Trophoblast cell (in vitro differentiated cells and primary cell): ENCODE measurements around the gene PRKCE.
A peak's percentile ranks its signal among the peaks of the same experiment; 100 is the strongest.

Experiments used
- DNase-seq, 2 donors: peaks; one replicate each; pipeline ENCODE4 v3.0.0-alpha.2; 2016
- H2AFZ ChIP-seq: 2 replicates; pipeline ENCODE4 v1.6.1; 2013; ENCODE audit warnings: low read length, moderate library complexity, mild to moderate bottlenecking; ENCODE audit not compliant: insufficient read depth, poor library complexity
- H2AK5ac ChIP-seq: 2 replicates; pipeline ENCODE4 v1.6.1; 2013; ENCODE audit warnings: mild to moderate bottlenecking, low read length
- H2BK120ac ChIP-seq: 2 replicates; pipeline ENCODE4 v1.6.1; 2013; ENCODE audit warnings: low read length, mild to moderate bottlenecking, moderate library complexity; ENCODE audit not compliant: insufficient read depth, poor library complexity
- H2BK12ac ChIP-seq: 2 replicates; pipeline ENCODE4 v1.6.1; 2013; ENCODE audit warnings: mild to moderate bottlenecking, low read length, moderate library complexity
- H2BK5ac ChIP-seq: 2 replicates; pipeline ENCODE4 v1.6.1; 2013; ENCODE audit warnings: low read length, low read depth, moderate library complexity, mild to moderate bottlenecking; ENCODE audit not compliant: poor library complexity
- H3K14ac ChIP-seq: 2 replicates; pipeline ENCODE4 v1.6.1; 2013; ENCODE audit warnings: mild to moderate bottlenecking, low read length
- H3K18ac ChIP-seq: 2 replicates; pipeline ENCODE4 v1.6.1; 2013; ENCODE audit warnings: mild to moderate bottlenecking, low read length
- H3K23ac ChIP-seq: 2 replicates; pipeline ENCODE4 v1.6.1; 2013; ENCODE audit warnings: low read length
- H3K27ac ChIP-seq: 2 replicates; pipeline ENCODE4 v1.5.1; 2013; ENCODE audit warnings: low read depth, mild to moderate bottlenecking, inconsistent platforms, low read length, moderate library complexity
- H3K27me3 ChIP-seq: 2 replicates; pipeline ENCODE4 v1.6.1; 2013; ENCODE audit warnings: inconsistent platforms, mild to moderate bottlenecking, low read length, moderate library complexity; ENCODE audit not compliant: insufficient read depth
- H3K36me3 ChIP-seq, 2 experiments: 1 replicate in 1 of 2; 2 replicates in 1 of 2; pipeline ENCODE4 v1.6.1; 2013; ENCODE audit warnings: low read length in 2 of 2, mild to moderate bottlenecking in 2 of 2, moderate library complexity in 1 of 2; ENCODE audit not compliant: insufficient read depth in 2 of 2, control insufficient read depth in 1 of 2
- H3K4ac ChIP-seq: 2 replicates; pipeline ENCODE4 v1.6.1; 2013; ENCODE audit warnings: low read depth, mild to moderate bottlenecking, low read length, moderate library complexity
- H3K4me1 ChIP-seq, 2 experiments: 1 replicate in 1 of 2; 2 replicates in 1 of 2; pipeline ENCODE4 v1.6.1; 2013; ENCODE audit warnings: low read length in 2 of 2, mild to moderate bottlenecking in 2 of 2, moderate library complexity in 1 of 2; ENCODE audit not compliant: insufficient read depth in 2 of 2, control insufficient read depth in 1 of 2
- H3K4me2 ChIP-seq: 2 replicates; pipeline ENCODE4 v1.6.1; 2013; ENCODE audit warnings: inconsistent platforms, mild to moderate bottlenecking, low read length, moderate library complexity
- H3K4me3 ChIP-seq: 2 replicates; pipeline ENCODE4 v1.5.1; 2013; ENCODE audit warnings: mild to moderate bottlenecking, low read depth, low read length, inconsistent platforms
- H3K79me1 ChIP-seq: one replicate; pipeline ENCODE4 v1.6.1; 2013; ENCODE audit warnings: low read length
- H3K79me2 ChIP-seq: 2 replicates; pipeline ENCODE4 v1.6.1; 2013; ENCODE audit warnings: low read length, mild to moderate bottlenecking; ENCODE audit not compliant: control insufficient read depth, insufficient read depth, poor library complexity
- H3K9ac ChIP-seq: 2 replicates; pipeline ENCODE4 v1.6.1; 2013; ENCODE audit warnings: mild to moderate bottlenecking, low read length
- H3K9me3 ChIP-seq: 2 replicates; pipeline ENCODE4 v1.6.1; 2013; ENCODE audit warnings: low read depth, mild to moderate bottlenecking, control low read depth, inconsistent platforms, low read length; ENCODE audit not compliant: insufficient read depth
- H4K12ac ChIP-seq: 2 replicates; pipeline ENCODE4 v1.6.1; 2013; ENCODE audit warnings: low read depth, mild to moderate bottlenecking, low read length, moderate library complexity
- H4K8ac ChIP-seq: 2 replicates; pipeline ENCODE4 v1.6.1; 2013; ENCODE audit warnings: low read depth, mild to moderate bottlenecking, low read length, moderate library complexity
- H4K91ac ChIP-seq: one replicate; pipeline ENCODE4 v1.6.1; 2013; ENCODE audit warnings: low read depth, mild to moderate bottlenecking, low read length, moderate library complexity
- WGBS: extraction: QIAGEN DNeasy Blood & Tissue Kit; methylation state at CpG from one replicate; pipeline ENCODE4 v1.1.7; 2013; ENCODE audit warnings: missing lambda C conversion rate; ENCODE audit not compliant: insufficient read length, insufficient coverage; ENCODE audit errors: extremely low coverage; 5-methylcytosine and 5-hydroxymethylcytosine counted together

The PRKCE gene

GRCh38 chr2:45919711-45920111 lies 268.2 kb downstream of the PRKCE start:
- H3K79me1 ChIP-seq, result no peaks in the 10 kb centered on the region
- H3K4me2 ChIP-seq, result no peak overlapping the region
- no peaks in the 10 kb centered on the region for H3K27me3 ChIP-seq
- H3K4me3 ChIP-seq, result no peak overlapping the region
- H2BK12ac ChIP-seq, result no peak overlapping the region
- no peak overlapping the region for H4K8ac ChIP-seq
- DNase-seq, result no peak
- H2AK5ac ChIP-seq, result no peak overlapping the region
- H3K36me3 ChIP-seq, result no peaks in the 10 kb centered on the region
- no peak overlapping the region for H3K9ac ChIP-seq
- H4K12ac ChIP-seq, result no peak overlapping the region
- no peak overlapping the region for H3K27ac ChIP-seq
- WGBS, result no CpG with 5 or more reads among the region's 3 CpGs
- H2BK120ac ChIP-seq, result no peak overlapping the region
- no peak overlapping the region for H3K14ac ChIP-seq
- no peak overlapping the region for H3K23ac ChIP-seq
- no peak overlapping the region for H3K18ac ChIP-seq
- no peak overlapping the region for H2BK5ac ChIP-seq
- H2AFZ ChIP-seq, result no peak overlapping the region
- no peak overlapping the region for H4K91ac ChIP-seq
- no peaks in the 10 kb centered on the region for H3K9me3 ChIP-seq
- no peak overlapping the region for H3K4ac ChIP-seq
- H3K4me1 ChIP-seq, result peaks cover 12 to 17% of the 10 kb centered on the region in 2 experiments
- no peaks in the 10 kb centered on the region for H3K79me2 ChIP-seq

DNA sequence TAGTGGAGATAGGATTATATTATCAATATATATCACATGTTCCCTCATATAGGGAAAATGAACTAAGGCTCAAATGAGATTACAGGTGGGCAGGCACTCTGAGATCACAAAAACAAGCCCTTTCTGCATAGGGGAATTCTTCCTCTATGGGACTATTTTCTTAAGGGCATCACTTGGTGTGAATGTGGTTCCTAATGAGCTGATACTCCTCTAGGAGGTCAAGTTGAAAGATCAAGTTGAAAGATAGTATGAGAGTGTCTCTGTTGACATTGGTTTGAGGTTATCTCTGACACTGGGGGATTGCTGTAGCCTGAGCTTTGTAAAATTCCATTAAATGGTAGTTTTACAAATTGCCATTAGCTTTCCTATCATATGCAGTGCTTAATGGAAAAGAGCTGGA lies 270.4 kb downstream of the PRKCE start:
- no peak for DNase-seq
- no peak overlapping the region for H3K27ac ChIP-seq
- no peaks in the 10 kb centered on the region for H3K9me3 ChIP-seq
- no peak overlapping the region for H2AFZ ChIP-seq
- no peak overlapping the region for H2BK120ac ChIP-seq
- no peak overlapping the region for H3K4ac ChIP-seq
- no peaks in the 10 kb centered on the region for H3K36me3 ChIP-seq
- H2BK12ac ChIP-seq, result no peak overlapping the region
- H4K12ac ChIP-seq, result no peak overlapping the region
- H3K4me1 ChIP-seq, result peaks cover 15 to 17% of the 10 kb centered on the region in 2 experiments
- no peaks in the 10 kb centered on the region for H3K79me2 ChIP-seq
- H3K4me2 ChIP-seq, result no peak overlapping the region
- H2BK5ac ChIP-seq, result no peak overlapping the region
- H3K79me1 ChIP-seq, result no peaks in the 10 kb centered on the region
- H2AK5ac ChIP-seq, result no peak overlapping the region
- H3K4me3 ChIP-seq, result no peak overlapping the region
- no peak overlapping the region for H3K14ac ChIP-seq
- H3K23ac ChIP-seq, result no peak overlapping the region
- H4K8ac ChIP-seq, result no peak overlapping the region
- no peak overlapping the region for H3K9ac ChIP-seq
- no peak overlapping the region for H4K91ac ChIP-seq
- H3K27me3 ChIP-seq, result no peaks in the 10 kb centered on the region
- H3K18ac ChIP-seq, result no peak overlapping the region

DNA sequence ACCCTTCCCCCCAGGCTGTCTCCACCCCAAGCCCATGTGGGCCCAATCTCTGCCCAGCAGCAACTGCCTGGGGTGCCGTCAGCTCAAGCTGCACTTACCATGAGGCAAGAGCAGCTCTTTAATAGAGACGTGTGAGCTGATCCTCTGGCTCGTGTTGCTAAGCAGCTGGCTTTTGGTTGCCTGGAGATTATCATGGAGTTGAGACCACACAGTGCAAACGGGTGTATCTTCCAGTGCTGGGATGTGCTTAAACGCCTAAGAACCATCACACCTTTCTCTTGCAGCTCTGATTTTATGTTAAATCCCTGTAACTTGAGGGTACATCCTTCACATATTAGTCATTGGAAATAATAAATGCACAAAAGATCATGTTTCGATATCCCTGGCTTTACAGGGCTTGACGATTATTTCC lies 271.1 kb downstream of the PRKCE start:
- DNase-seq, result peak; percentile 62 to 65
- no peak overlapping the region for H2AFZ ChIP-seq
- no peaks in the 10 kb centered on the region for H3K79me1 ChIP-seq
- no peak overlapping the region for H2BK12ac ChIP-seq
- no peak overlapping the region for H3K14ac ChIP-seq
- no peak overlapping the region for H4K12ac ChIP-seq
- no peak overlapping the region for H3K4me2 ChIP-seq
- no peaks in the 10 kb centered on the region for H3K27me3 ChIP-seq
- no peaks in the 10 kb centered on the region for H3K36me3 ChIP-seq
- no peak overlapping the region for H4K8ac ChIP-seq
- no CpG with 5 or more reads among the region's 7 CpGs for WGBS
- H3K9ac ChIP-seq, result no peak overlapping the region
- no peak overlapping the region for H4K91ac ChIP-seq
- H2BK120ac ChIP-seq, result no peak overlapping the region
- no peak overlapping the region for H3K23ac ChIP-seq
- H3K4me3 ChIP-seq, result no peak overlapping the region
- H3K9me3 ChIP-seq, result no peaks in the 10 kb centered on the region
- no peak overlapping the region for H3K27ac ChIP-seq
- no peak overlapping the region for H3K4ac ChIP-seq
- H2AK5ac ChIP-seq, result no peak overlapping the region
- H2BK5ac ChIP-seq, result no peak overlapping the region
- no peaks in the 10 kb centered on the region for H3K79me2 ChIP-seq
- H3K4me1 ChIP-seq, result peaks cover 15 to 17% of the 10 kb centered on the region in 2 experiments
- H3K18ac ChIP-seq, result no peak overlapping the region

DNA sequence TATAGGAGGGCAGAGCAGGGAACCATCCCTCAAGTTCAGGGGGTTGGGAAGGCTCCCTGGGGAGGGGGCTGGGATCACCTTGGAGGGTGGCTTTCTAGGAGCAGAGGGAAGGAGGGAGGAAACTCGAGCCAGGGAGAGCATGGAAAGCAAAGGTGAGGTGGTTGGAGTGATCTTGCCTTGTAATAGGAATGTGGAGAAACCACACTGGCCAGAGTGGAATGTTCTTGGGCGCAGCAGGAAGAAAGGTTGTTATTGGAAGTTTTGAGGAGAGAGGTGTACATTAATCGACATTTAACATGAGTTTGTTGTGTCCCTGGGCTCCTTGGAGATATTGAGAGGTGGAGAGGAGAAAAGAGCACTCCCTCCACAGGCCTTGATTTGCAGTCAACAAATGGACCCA lies 272.2 kb downstream of the PRKCE start:
- H2AK5ac ChIP-seq, result no peak overlapping the region
- H4K91ac ChIP-seq, result no peak overlapping the region
- H2BK120ac ChIP-seq, result no peak overlapping the region
- DNase-seq, result peak; percentile 19 to 61
- no CpG with 5 or more reads among the region's 3 CpGs for WGBS
- H3K36me3 ChIP-seq, result no peaks in the 10 kb centered on the region
- H3K4me3 ChIP-seq, result no peak overlapping the region
- no peaks in the 10 kb centered on the region for H3K27me3 ChIP-seq
- no peaks in the 10 kb centered on the region for H3K9me3 ChIP-seq
- no peak overlapping the region for H3K4me2 ChIP-seq
- no peak overlapping the region for H3K27ac ChIP-seq
- peaks cover 15 to 17% of the 10 kb centered on the region in 2 experiments for H3K4me1 ChIP-seq
- no peak overlapping the region for H4K8ac ChIP-seq
- no peak overlapping the region for H2BK5ac ChIP-seq
- H3K79me1 ChIP-seq, result no peaks in the 10 kb centered on the region
- H3K18ac ChIP-seq, result no peak overlapping the region
- H4K12ac ChIP-seq, result no peak overlapping the region
- no peak overlapping the region for H3K14ac ChIP-seq
- H3K9ac ChIP-seq, result no peak overlapping the region
- H3K23ac ChIP-seq, result no peak overlapping the region
- no peak overlapping the region for H3K4ac ChIP-seq
- no peak overlapping the region for H2BK12ac ChIP-seq
- no peak overlapping the region for H2AFZ ChIP-seq
- H3K79me2 ChIP-seq, result no peaks in the 10 kb centered on the region
